Measurements from ENCODE around the gene AHSG. TPM values are rescaled to one million over a fixed set of nuclear protein-coding genes. Genes with fewer than 3 reads are reported as not detected.

The AHSG gene
- polyA plus RNA-seq, 1 donor (not counting 4 experiments of a cell fraction or from before 2014, with no cell fraction given): 0.59 TPM

- Histone ChIP-seq H4K20me1 (ENCODE audit: control insufficient read depth, extremely low read depth, insufficient read depth, low read length) (no peaks in the 10 kb centered on the region), H3K9me1 (ENCODE audit: control insufficient read depth, extremely low read depth, insufficient read depth, low read length) (no peaks in the 10 kb centered on the region), H3K27me3 (ENCODE audit: control insufficient read depth, extremely low read depth, insufficient read depth, low read length) (no peaks in the 10 kb centered on the region), H3K9ac (ENCODE audit: control insufficient read depth, extremely low read depth, insufficient read depth, low read length) (no peak overlapping the region), H3K27ac (ENCODE audit: control insufficient read depth, insufficient read depth, low read length) (no peak overlapping the region), H3K4me2 (ENCODE audit: control insufficient read depth, extremely low read depth, insufficient read depth, low read depth, low read length) (no peak overlapping the region), H3K4me3 (ENCODE audit: control insufficient read depth in 2 of 3, extremely low read depth in 1 of 3, insufficient read depth in 2 of 3, low read depth in 1 of 3, low read length in 3 of 3) (no peak overlapping the region), H3K4me1 (ENCODE audit: control insufficient read depth, extremely low read depth, insufficient read depth, low read length) (peaks cover 31% of the 10 kb centered on the region), H3K36me3 (ENCODE audit: control insufficient read depth in 2 of 2, extremely low read depth in 1 of 2, insufficient read depth in 2 of 2, low read length in 2 of 2) (no peaks in the 10 kb centered on the region), H3K79me2 (ENCODE audit: control insufficient read depth, insufficient read depth, low read length) (no peaks in the 10 kb centered on the region), H2AFZ (ENCODE audit: control insufficient read depth, low read length) (no peak overlapping the region), H3K9me3 (ENCODE audit: control insufficient read depth, low read depth, low read length) (no peaks in the 10 kb centered on the region)
- FAIRE-seq: no peak
- DNase-seq (ENCODE audit: low read depth, low spot score): no peak
- dilution Hi-C loops (cut with MboI; ENCODE audit: extremely low pct_ligation_motif_present, low sequenced_read_pairs): no loop called here
- no peak for TF ChIP-seq CTCF (optimal IDR thresholded peaks at IDR 0.05 in 1 of 3, IDR thresholded peaks at IDR 0.05 in 1 of 3, conservative IDR thresholded peaks at IDR 0.05 in 1 of 3; ENCODE audit: extremely low read depth in 1 of 3, insufficient read depth in 2 of 3, low read length in 3 of 3)
- TF ChIP-seq EZH2 (IDR thresholded peaks at IDR 0.05; ENCODE audit: low read length): no peak
Observed at GRCh38 chr3:186636536-186636935, 23.7 kb downstream of the AHSG start.

- Histone ChIP-seq H3K27me3 (ENCODE audit: control insufficient read depth, extremely low read depth, insufficient read depth, low read length) (no peaks in the 10 kb centered on the region), H3K9me3 (ENCODE audit: control insufficient read depth, low read depth, low read length) (no peaks in the 10 kb centered on the region), H3K4me3 (ENCODE audit: control insufficient read depth in 2 of 3, extremely low read depth in 1 of 3, insufficient read depth in 2 of 3, low read depth in 1 of 3, low read length in 3 of 3) (no peak overlapping the region), H4K20me1 (ENCODE audit: control insufficient read depth, extremely low read depth, insufficient read depth, low read length) (no peaks in the 10 kb centered on the region), H3K4me2 (ENCODE audit: control insufficient read depth, extremely low read depth, insufficient read depth, low read depth, low read length) (no peak overlapping the region), H2AFZ (ENCODE audit: control insufficient read depth, low read length) (no peak overlapping the region), H3K36me3 (ENCODE audit: control insufficient read depth in 2 of 2, extremely low read depth in 1 of 2, insufficient read depth in 2 of 2, low read length in 2 of 2) (no peaks in the 10 kb centered on the region), H3K79me2 (ENCODE audit: control insufficient read depth, insufficient read depth, low read length) (no peaks in the 10 kb centered on the region), H3K9ac (ENCODE audit: control insufficient read depth, extremely low read depth, insufficient read depth, low read length) (no peak overlapping the region), H3K4me1 (ENCODE audit: control insufficient read depth, extremely low read depth, insufficient read depth, low read length) (peaks cover 38% of the 10 kb centered on the region), H3K9me1 (ENCODE audit: control insufficient read depth, extremely low read depth, insufficient read depth, low read length) (no peaks in the 10 kb centered on the region), H3K27ac (ENCODE audit: control insufficient read depth, insufficient read depth, low read length) (no peak overlapping the region)
- FAIRE-seq: no peak
- dilution Hi-C loops (cut with MboI; ENCODE audit: extremely low pct_ligation_motif_present, low sequenced_read_pairs): no loop called here
- TF ChIP-seq CTCF (optimal IDR thresholded peaks at IDR 0.05 in 1 of 3, IDR thresholded peaks at IDR 0.05 in 1 of 3, conservative IDR thresholded peaks at IDR 0.05 in 1 of 3; ENCODE audit: extremely low read depth in 1 of 3, insufficient read depth in 2 of 3, low read length in 3 of 3): no peak
- DNase-seq (ENCODE audit: low read depth, low spot score): no peak
Observed at GRCh38 chr3:186637686-186638085, 24.8 kb downstream of the AHSG start.

Measured in keratinocyte (primary cell).